SK-N-MC (cell line): ENCODE data around the gene FBLN2.

Source experiments
- DNase-seq: peaks from one replicate; pipeline ENCODE4 v3.0.0-alpha.2; 2011; ENCODE audit warnings: low read depth, low spot score
- H3K27ac ChIP-seq: fragments of 200-600 bp; sonication (generic); 2 replicates; pipeline ENCODE4 v1.5.1; 2016; ENCODE audit warnings: mixed run types
- H3K36me3 ChIP-seq: fragments of 200-600 bp; sonication (generic); 2 replicates; pipeline ENCODE4 v1.6.1; 2017; ENCODE audit warnings: antibody characterized with exemption, low read length, mixed read lengths; ENCODE audit not compliant: insufficient read depth
- H3K4me3 ChIP-seq: fragments of 200-600 bp; sonication (generic); 2 replicates; pipeline ENCODE4 v1.5.1; 2016
- H3K9ac ChIP-seq: fragments of 200-600 bp; sonication (generic); 2 replicates; pipeline ENCODE4 v1.8.0; 2017; ENCODE audit warnings: mixed run types, mixed read lengths; ENCODE audit not compliant: insufficient read length
- H3K9me3 ChIP-seq: fragments of 200-600 bp; sonication (generic); 2 replicates; pipeline ENCODE4 v1.6.1; 2017; ENCODE audit warnings: low read depth, mild to moderate bottlenecking, antibody characterized with exemption, low read length, moderate library complexity, mixed read lengths
- EZH2 ChIP-seq: fragments of 200-600 bp; sonication (generic); IDR thresholded peaks from one replicate; pipeline ENCODE4 v1.6.1; 2017; ENCODE audit warnings: antibody characterized with exemption
- FOXP2 ChIP-seq: optimal IDR thresholded peaks from 2 replicates; pipeline ENCODE3; 2011; ENCODE audit warnings: mild to moderate bottlenecking, moderate library complexity; ENCODE audit not compliant: insufficient read depth; ENCODE audit errors: extremely low read length, control extremely low read depth
- POLR2AphosphoS5 ChIP-seq: IDR thresholded peaks from 2 replicates; pipeline ENCODE4 v1.6.1; 2012; ENCODE audit warnings: mild to moderate bottlenecking, low read depth, low read length, borderline replicate concordance

FBLN2 gene

DNA sequence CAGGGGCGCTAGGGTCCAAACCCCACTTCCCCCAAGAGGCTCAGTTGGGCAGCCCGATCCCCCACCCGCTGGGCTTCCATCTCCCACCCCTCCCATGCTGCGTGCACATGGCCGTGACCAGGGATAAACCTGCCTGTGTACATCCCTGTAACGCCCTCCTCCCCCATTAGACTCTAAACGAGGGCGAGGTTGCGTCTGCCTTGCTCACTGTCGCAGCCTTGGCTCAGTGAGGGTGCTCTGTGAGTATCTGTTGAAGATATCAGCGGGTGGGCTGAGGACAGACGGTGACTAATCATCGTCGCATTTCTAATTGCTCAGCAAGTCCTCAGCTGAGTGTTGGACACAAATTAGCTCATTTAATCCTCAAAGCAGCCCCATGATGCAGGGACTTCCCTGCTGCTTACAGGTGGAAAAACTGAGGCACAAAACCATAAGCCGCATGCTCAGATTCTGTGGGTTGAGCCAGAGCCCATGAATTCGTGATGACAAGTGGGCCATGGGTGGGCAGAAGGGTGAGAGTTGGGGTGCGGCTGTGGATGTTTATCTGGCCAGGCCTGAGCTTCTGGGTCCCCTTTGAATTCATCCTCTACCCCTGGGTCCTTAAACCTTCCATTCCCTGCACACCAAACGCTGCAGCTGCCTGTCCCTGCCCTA, 26.0 kb downstream of the FBLN2 start:
- no peak overlapping the region for H3K4me3 ChIP-seq
- no peak overlapping the region for H3K9ac ChIP-seq
- no peak overlapping the region for H3K27ac ChIP-seq
- H3K36me3 ChIP-seq: no peaks in the 10 kb centered on the region
- no peaks in the 10 kb centered on the region for H3K9me3 ChIP-seq
- TF ChIP-seq FOXP2 (no peak), POLR2AphosphoS5 (no peak), EZH2 (no peak)
- DNase-seq: no peak

DNA sequence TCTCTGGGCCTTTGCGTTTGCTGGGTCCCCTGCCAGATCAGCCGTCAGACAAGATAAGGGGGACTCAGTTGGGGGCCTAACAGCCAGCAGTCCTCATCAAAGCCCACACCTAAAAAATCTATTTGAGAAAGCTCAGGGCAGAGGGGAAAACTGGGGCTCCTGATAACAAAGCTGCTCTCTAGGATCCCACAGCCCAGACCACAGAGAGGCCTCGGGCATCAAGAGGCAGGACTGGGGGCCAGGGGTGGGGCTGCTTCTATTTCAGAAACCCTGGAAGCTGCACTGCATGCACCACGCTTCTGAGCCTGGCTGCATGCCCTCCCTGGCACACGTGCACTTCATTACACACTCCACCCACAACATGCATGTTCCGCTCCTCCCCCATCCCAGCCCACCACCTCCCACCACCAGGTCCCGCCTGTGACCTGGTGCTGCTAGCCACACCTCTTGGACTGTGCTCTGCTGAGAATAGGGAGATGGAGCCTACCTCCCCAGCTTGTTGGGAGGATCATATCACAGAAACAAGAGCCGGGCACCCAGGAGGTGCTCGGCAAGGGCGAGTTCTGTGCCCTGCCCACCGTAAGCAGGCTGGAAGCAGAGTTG, 26.6 kb downstream of the FBLN2 start:
- no peak overlapping the region for H3K27ac ChIP-seq
- H3K9me3 ChIP-seq: no peaks in the 10 kb centered on the region
- H3K4me3 ChIP-seq: no peak overlapping the region
- no peak for DNase-seq
- no peak overlapping the region for H3K9ac ChIP-seq
- no peaks in the 10 kb centered on the region for H3K36me3 ChIP-seq
- TF ChIP-seq POLR2AphosphoS5: no peak
- no peak for TF ChIP-seq FOXP2
- TF ChIP-seq EZH2: no peak

DNA sequence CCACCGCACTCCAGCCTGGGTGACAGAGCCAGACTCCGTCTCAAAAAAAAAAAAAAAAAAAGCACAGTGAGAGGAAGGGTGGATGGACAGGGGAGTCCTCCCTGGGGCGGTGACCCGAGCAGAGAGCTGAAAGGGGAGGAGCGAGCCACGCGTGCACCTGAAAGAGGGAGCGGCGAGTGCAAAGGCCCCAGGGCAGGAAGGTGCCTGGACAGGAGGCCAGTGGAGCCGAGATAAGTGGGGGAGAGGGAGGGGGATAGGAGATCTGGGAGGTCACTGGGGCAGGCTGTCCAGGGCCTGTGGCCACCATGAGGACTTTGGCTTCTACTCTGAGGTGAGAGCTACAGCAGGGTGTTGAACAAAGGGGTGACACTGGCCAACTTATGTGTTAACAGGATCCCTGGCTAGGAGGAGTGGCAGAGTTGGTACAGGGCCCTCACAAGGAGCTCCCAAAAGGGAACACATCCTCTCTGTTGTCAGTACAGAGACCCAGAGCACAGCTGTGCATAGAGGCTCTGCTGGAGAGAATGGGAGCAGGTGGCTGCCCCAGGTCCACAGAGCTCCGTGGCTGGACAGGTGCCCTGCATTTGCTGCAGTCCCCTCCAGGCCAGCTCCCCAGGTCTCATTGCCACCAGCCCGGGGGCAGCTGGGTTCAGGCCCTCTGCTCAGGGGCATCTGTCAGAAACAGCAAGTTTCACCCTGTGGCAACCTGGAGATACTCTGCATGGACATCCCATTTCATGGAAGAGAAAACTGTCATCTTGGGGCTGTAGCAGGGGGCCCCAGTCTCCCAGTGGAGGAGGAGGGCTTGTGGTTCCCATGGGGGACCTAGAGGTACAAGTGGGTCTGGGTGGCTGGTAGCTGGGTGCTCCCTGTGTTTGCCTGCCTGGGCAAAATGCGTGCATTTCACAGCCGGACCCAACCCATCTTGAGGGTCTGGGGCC, 28.5 kb downstream of the FBLN2 start:
- no peak for DNase-seq
- H3K9me3 ChIP-seq: no peaks in the 10 kb centered on the region
- H3K9ac ChIP-seq: no peak overlapping the region
- TF ChIP-seq POLR2AphosphoS5: no peak
- TF ChIP-seq FOXP2: no peak
- no peak for TF ChIP-seq EZH2
- H3K4me3 ChIP-seq: no peak overlapping the region
- H3K36me3 ChIP-seq: no peaks in the 10 kb centered on the region
- H3K27ac ChIP-seq: no peak overlapping the region

DNA sequence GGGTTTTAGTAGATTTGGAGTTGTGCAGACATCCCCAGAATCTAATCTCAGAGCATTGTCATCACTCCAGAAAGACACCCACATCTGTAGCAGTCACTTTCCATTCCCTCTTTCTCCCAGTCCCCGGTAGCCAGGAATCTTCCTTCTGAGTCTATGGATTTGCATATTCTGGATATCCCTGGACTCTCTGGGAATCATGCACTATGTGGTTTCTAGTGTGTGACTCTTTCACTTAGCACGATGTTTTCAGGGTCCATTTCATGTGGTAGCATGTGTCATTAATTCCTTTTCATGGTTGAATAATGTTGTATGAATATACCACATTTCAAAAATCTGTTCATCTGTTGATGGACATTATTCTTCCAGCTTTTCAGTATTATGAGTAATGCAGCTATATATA, 29.3 kb downstream of the FBLN2 start:
- Histone ChIP-seq H3K36me3 (no peaks in the 10 kb centered on the region), H3K9me3 (no peaks in the 10 kb centered on the region), H3K4me3 (no peak overlapping the region), H3K27ac (no peak overlapping the region), H3K9ac (no peak overlapping the region)
- TF ChIP-seq POLR2AphosphoS5 (no peak), EZH2 (no peak), FOXP2 (no peak)
- no peak for DNase-seq

DNA sequence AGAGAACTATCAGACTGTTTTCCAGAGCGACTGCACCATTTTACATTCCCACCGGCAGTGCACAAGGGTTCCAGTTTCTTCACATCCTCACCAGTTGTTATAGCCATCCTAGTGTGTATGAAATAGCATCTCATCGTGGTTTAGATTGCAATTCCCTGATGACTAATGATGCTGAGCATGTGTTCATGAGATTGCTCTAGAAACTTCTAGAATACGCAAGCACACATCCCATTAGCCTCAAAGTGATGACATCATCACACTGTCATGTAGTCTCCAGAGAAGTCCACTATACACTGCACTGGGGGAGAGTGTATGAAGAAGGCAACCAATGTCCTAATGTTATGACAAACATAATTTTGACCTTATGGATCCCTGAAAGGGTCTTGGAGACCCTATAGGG, 30.1 kb downstream of the FBLN2 start:
- Histone ChIP-seq H3K9me3 (no peaks in the 10 kb centered on the region), H3K27ac (no peak overlapping the region), H3K36me3 (no peaks in the 10 kb centered on the region), H3K9ac (no peak overlapping the region), H3K4me3 (no peak overlapping the region)
- DNase-seq: no peak
- TF ChIP-seq POLR2AphosphoS5 (no peak), FOXP2 (no peak), EZH2 (no peak)

DNA sequence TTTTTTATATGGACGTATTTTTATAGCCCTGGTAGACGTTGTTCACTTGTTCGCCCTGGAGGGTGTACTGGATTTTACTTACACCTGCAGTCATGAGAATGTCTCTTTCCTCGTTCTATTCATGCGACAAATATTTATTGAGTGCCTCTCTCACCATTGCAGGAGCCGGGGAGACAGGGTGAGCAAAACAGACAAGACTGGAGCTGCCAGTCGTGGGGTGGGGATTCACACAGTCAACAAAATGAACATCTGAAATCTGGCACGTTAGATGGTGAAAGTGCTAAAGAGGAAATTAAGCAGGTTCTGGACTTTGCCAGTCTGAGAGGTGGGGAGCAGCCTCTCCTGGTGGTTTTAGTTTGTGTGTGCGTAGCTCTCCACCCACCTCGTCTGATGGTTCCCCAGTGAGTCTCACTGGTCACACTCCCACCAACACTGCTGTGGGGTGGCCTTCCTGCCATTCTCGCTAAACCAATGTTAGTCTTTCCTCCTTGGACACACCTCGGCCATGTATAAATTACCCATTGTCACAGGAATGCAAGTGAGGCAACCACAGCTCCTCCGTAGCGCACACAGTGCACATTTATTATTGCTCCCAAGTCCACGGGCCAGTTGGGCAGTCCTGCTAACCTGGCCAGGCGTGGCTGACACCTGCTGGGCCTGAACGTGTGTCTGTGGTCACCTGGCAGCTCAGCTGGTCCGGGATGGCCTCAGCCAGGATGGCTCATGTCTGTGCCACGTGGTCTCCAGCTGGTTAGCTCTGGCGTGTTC, 31.5 kb downstream of the FBLN2 start:
- TF ChIP-seq FOXP2 (no peak), POLR2AphosphoS5 (no peak), EZH2 (no peak)
- Histone ChIP-seq H3K9ac (no peak overlapping the region), H3K27ac (no peak overlapping the region), H3K4me3 (no peak overlapping the region), H3K9me3 (no peaks in the 10 kb centered on the region), H3K36me3 (no peaks in the 10 kb centered on the region)
- DNase-seq: no peak

DNA sequence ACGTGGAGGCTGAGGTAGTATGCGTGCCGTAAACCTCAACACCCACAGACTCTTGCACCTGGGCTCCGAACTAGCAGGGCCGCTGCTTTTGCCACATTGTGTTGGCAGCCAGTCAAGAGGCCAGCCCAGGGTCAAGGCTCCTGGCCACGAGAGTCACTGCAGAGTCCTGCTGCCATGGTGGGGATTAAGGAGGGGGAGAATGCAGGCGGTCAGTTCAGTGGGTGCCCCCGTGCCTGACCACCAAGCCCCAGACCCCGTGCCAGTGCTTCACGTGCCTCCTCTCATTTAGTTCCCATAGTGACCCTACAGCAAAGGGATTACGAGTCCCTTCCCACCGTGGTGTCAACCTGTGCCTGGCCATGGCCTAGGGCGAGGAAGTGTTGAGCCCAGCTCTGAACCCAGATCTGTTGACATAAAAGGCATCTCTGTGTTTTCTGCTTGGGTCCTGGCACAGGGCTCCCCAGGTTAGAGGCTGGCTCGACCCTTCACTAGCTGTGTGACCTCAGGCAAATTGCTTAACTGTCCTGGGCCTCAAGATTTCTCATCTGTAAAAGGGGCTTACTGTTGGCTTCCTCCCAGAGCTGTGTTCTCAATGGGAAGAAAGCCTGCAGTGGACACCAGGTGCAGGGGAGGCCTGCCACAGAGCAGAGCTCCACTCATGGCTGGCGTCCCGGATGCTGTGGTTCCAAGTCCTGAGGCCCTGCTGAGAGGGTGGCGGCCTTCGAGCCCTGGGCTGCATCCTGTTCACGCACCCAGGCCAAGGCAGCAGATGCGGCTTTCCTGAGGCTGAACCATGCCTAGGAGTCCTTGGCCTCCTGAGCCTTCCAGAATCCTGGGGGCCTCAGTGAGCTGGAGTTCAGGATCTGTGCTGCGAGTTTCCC, 32.8 kb downstream of the FBLN2 start:
- Histone ChIP-seq H3K36me3 (no peaks in the 10 kb centered on the region), H3K4me3 (no peak overlapping the region), H3K27ac (no peak overlapping the region), H3K9me3 (no peaks in the 10 kb centered on the region), H3K9ac (no peak overlapping the region)
- no peak for DNase-seq
- TF ChIP-seq POLR2AphosphoS5 (no peak), FOXP2 (no peak), EZH2 (no peak)
